ENCODE data around the gene CAPS2.

- no peak for TF ChIP-seq CTCF (IDR thresholded peaks at IDR 0.05; ENCODE audit: insufficient read depth, low read length, poor library complexity, severe bottlenecking)
- no peak for TF ChIP-seq EZH2phosphoT487 (conservative IDR thresholded peaks at IDR 0.05; ENCODE audit: low read length)
Measured at GRCh38 chr12:75341873-75342272, 11.7 kb upstream of the CAPS2 start.
